HepG2 (cell line): ENCODE measurements around the gene NABP1. TPM values are rescaled to one million over a fixed set of nuclear protein-coding genes. Genes with fewer than 3 reads are reported as not detected.

Source experiments
- AKAP8 ChIP-seq: sonication (generic); formaldehyde crosslinking; IDR thresholded peaks from 2 replicates; pipeline ENCODE4 v1.5.1; 2020; ENCODE audit warnings: mild to moderate bottlenecking, missing genetic modification reagents
- ATM ChIP-seq: fragments of 450-650 bp; IDR thresholded peaks from 2 replicates; pipeline ENCODE4 v1.7.1; 2017; ENCODE audit warnings: mild to moderate bottlenecking, borderline replicate concordance
- FOXC1 ChIP-seq: sonication (generic); formaldehyde crosslinking; IDR thresholded peaks from 2 replicates; pipeline ENCODE4 v1.8.0; 2022; ENCODE audit warnings: mild to moderate bottlenecking, missing genetic modification reagents, borderline replicate concordance
- HIVEP1 ChIP-seq: sonication (generic); formaldehyde crosslinking; IDR thresholded peaks from 2 replicates; pipeline ENCODE4 v1.4.0; 2020; ENCODE audit warnings: mild to moderate bottlenecking, missing genetic modification reagents
- KLF6 ChIP-seq: IDR thresholded peaks from 2 replicates; pipeline ENCODE4 v1.8.0; 2016; ENCODE audit warnings: missing biosample characterization, missing genetic modification reagents
- SMAD1 ChIP-seq: sonication (generic); formaldehyde crosslinking; IDR thresholded peaks from 2 replicates; pipeline ENCODE4 v1.4.0; 2020; ENCODE audit warnings: missing genetic modification reagents, low read depth, mild to moderate bottlenecking, borderline replicate concordance
- SNRNP70 ChIP-seq: fragments of 200-400 bp; formaldehyde crosslinking; IDR thresholded peaks from 2 replicates; pipeline ENCODE4 v1.6.1; 2017; ENCODE audit warnings: mild to moderate bottlenecking, low read depth, low read length, moderate library complexity
- ZNF138 ChIP-seq: sonication (generic); formaldehyde crosslinking; IDR thresholded peaks from 2 replicates; pipeline ENCODE4 v1.5.0; 2020; ENCODE audit warnings: mild to moderate bottlenecking, low read depth, missing genetic modification reagents
- ZNF232 ChIP-seq: sonication (generic); formaldehyde crosslinking; IDR thresholded peaks from 2 replicates; pipeline ENCODE4 v1.4.0; 2020; ENCODE audit warnings: missing genetic modification reagents, borderline replicate concordance
- ZNF296 ChIP-seq: sonication (generic); formaldehyde crosslinking; conservative IDR thresholded peaks from 2 replicates; pipeline ENCODE4 v1.5.0; 2020; ENCODE audit warnings: mild to moderate bottlenecking, missing genetic modification reagents
- ZNF34 ChIP-seq: sonication (generic); formaldehyde crosslinking; IDR thresholded peaks from 2 replicates; pipeline ENCODE4 v1.4.0; 2020; ENCODE audit warnings: mild to moderate bottlenecking, missing genetic modification reagents, borderline replicate concordance
- ZNF549 ChIP-seq: sonication (generic); formaldehyde crosslinking; IDR thresholded peaks from 2 replicates; pipeline ENCODE4 v1.5.0; 2020; ENCODE audit warnings: missing genetic modification reagents
- ZNF660 ChIP-seq: sonication (generic); formaldehyde crosslinking; IDR thresholded peaks from 2 replicates; pipeline ENCODE4 v1.5.1; 2020; ENCODE audit warnings: mild to moderate bottlenecking, low read depth, missing genetic modification reagents, borderline replicate concordance
- ZNF747 ChIP-seq: sonication (generic); formaldehyde crosslinking; IDR thresholded peaks from 2 replicates; pipeline ENCODE4 v1.8.1; 2023; ENCODE audit warnings: missing genetic modification reagents, mild to moderate bottlenecking, borderline replicate concordance
- polyA plus RNA-seq, 8 experiments: library from polyadenylated mRNA; depleted of rRNA in 3 of 8; stranded (reverse) in 7 of 8; unstranded in 1 of 8; fragments of >200 nt; fragmentation: Illumina TruSeq in 4 of 8; extraction: Trizol in 4 of 8; gene quantifications; 2 replicates each; pipeline versions ENCODE4 v1.2.1 to v1.2.3, GENCODE V29; 2011 to 2016; ENCODE audit warnings: low read depth in 4 of 8, missing spikeins in 1 of 8, mixed read lengths in 1 of 8; ENCODE audit not compliant: insufficient read depth in 1 of 8
- total RNA-seq, 5 experiments: library from RNA; depleted of rRNA; stranded (reverse); fragments of >200 nt; fragmentation: Illumina TruSeq; extraction: Trizol; gene quantifications; 2 replicates each; pipeline ENCODE4 v1.2.3, GENCODE V29; 2016; ENCODE audit warnings: low read depth in 1 of 5
- TF ChIP-seq, protein P1 (sequence below): sonication (generic); formaldehyde crosslinking; IDR thresholded peaks from 2 replicates; pipeline ENCODE4 v1.9.0; 2021; ENCODE audit warnings: missing genetic modification reagents, borderline replicate concordance
- TF ChIP-seq, protein P2 (sequence below): IDR thresholded peaks from 2 replicates; pipeline ENCODE4 v1.6.1; 2016; ENCODE audit warnings: missing compliant biosample characterization, missing genetic modification reagents, borderline replicate concordance
- TF ChIP-seq, protein P3 (sequence below): sonication (generic); formaldehyde crosslinking; IDR thresholded peaks from 2 replicates; pipeline ENCODE4 v1.5.0; 2020; ENCODE audit warnings: missing genetic modification reagents
- TF ChIP-seq, protein P4 (sequence below): sonication (generic); formaldehyde crosslinking; IDR thresholded peaks from 2 replicates; pipeline ENCODE4 v1.4.0; 2020; ENCODE audit warnings: low read depth, mild to moderate bottlenecking, missing genetic modification reagents

Gene NABP1
- total and polyA plus RNA-seq, 2 of the 13 experiments (the other 11 are each of a cell fraction or from before 2014, with no cell fraction given): 14.9 to 19.8 TPM

DNA sequence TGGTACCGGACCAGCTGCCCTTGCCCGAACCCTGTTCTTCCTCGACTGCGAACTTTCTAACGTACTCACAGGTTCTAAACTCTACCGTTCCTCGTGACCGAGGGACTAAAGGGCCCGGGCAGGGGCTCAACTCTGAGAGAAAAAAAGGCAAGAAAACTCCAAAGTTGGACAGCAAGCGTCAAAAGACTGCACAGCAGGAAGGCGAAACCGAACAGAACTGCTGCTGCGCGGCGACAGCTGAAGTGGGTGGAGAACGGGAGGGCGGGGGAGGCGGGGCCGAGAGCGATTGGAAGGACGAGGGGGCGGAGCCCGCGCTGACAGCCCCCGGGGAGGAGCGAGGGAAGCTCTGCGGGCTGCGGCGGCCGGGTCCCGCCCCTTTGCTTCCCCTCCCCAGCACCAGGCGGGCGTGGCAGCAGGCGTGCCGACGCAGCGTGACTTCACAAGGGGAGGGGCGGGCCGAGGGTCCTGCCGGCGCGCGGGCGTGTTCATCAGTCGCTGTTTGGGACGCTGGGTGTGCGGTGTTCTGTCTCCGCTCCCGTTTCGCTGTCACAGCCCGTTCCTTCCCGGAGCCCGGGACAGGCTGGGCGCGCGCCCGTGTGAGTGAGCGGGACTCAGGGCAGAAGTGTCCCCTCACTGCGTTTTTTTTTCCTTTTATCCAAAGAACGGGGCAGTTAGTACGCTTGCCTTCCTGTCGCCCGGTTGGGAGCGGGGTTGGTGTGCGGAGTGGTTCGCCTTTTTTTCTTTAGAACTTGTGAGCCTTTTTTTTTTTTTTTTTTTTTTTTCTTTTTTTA is at the start of gene NABP1 (continued):
- TF ChIP-seq, protein P1, sequence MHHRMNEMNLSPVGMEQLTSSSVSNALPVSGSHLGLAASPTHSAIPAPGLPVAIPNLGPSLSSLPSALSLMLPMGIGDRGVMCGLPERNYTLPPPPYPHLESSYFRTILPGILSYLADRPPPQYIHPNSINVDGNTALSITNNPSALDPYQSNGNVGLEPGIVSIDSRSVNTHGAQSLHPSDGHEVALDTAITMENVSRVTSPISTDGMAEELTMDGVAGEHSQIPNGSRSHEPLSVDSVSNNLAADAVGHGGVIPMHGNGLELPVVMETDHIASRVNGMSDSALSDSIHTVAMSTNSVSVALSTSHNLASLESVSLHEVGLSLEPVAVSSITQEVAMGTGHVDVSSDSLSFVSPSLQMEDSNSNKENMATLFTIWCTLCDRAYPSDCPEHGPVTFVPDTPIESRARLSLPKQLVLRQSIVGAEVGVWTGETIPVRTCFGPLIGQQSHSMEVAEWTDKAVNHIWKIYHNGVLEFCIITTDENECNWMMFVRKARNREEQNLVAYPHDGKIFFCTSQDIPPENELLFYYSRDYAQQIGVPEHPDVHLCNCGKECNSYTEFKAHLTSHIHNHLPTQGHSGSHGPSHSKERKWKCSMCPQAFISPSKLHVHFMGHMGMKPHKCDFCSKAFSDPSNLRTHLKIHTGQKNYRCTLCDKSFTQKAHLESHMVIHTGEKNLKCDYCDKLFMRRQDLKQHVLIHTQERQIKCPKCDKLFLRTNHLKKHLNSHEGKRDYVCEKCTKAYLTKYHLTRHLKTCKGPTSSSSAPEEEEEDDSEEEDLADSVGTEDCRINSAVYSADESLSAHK (CRISPR knock-in tag): no peak
- peak; percentile 88; the same call in 1 of the 2 replicates for TF ChIP-seq ZNF34 (CRISPR knock-in tag)
- TF ChIP-seq HIVEP1 (CRISPR knock-in tag): 0 out of 2 replicates have a peak, but pooled peaks have one; percentile 10
- TF ChIP-seq, protein P2, sequence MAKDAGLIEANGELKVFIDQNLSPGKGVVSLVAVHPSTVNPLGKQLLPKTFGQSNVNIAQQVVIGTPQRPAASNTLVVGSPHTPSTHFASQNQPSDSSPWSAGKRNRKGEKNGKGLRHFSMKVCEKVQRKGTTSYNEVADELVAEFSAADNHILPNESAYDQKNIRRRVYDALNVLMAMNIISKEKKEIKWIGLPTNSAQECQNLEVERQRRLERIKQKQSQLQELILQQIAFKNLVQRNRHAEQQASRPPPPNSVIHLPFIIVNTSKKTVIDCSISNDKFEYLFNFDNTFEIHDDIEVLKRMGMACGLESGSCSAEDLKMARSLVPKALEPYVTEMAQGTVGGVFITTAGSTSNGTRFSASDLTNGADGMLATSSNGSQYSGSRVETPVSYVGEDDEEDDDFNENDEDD (CRISPR knock-in tag): peak; percentile 83; the same call in 1 of the 2 replicates
- no peak for TF ChIP-seq ZNF296 (CRISPR knock-in tag)
- no peak for TF ChIP-seq ATM
- TF ChIP-seq, protein P3, sequence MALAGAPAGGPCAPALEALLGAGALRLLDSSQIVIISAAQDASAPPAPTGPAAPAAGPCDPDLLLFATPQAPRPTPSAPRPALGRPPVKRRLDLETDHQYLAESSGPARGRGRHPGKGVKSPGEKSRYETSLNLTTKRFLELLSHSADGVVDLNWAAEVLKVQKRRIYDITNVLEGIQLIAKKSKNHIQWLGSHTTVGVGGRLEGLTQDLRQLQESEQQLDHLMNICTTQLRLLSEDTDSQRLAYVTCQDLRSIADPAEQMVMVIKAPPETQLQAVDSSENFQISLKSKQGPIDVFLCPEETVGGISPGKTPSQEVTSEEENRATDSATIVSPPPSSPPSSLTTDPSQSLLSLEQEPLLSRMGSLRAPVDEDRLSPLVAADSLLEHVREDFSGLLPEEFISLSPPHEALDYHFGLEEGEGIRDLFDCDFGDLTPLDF (CRISPR knock-in tag): no peak; the same call in 1 of the 2 replicates
- TF ChIP-seq, protein P4, sequence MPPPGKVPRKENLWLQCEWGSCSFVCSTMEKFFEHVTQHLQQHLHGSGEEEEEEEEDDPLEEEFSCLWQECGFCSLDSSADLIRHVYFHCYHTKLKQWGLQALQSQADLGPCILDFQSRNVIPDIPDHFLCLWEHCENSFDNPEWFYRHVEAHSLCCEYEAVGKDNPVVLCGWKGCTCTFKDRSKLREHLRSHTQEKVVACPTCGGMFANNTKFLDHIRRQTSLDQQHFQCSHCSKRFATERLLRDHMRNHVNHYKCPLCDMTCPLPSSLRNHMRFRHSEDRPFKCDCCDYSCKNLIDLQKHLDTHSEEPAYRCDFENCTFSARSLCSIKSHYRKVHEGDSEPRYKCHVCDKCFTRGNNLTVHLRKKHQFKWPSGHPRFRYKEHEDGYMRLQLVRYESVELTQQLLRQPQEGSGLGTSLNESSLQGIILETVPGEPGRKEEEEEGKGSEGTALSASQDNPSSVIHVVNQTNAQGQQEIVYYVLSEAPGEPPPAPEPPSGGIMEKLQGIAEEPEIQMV (CRISPR knock-in tag): peak; percentile 32; the same call in 1 of the 2 replicates
- TF ChIP-seq ZNF549 (CRISPR knock-in tag): no peak; the same call in 1 of the 2 replicates
- TF ChIP-seq FOXC1 (CRISPR knock-in tag): peak; percentile 91; the same call in 1 of the 2 replicates
- peak; percentile 94 for TF ChIP-seq ZNF138 (CRISPR knock-in tag)
- TF ChIP-seq KLF6 (CRISPR knock-in tag): peak; percentile 97
- TF ChIP-seq AKAP8 (CRISPR knock-in tag): peak; percentile 42; the same call in 1 of the 2 replicates
- TF ChIP-seq ZNF747: peak; percentile 82; the same call in 1 of the 2 replicates
- TF ChIP-seq SNRNP70: no peak
- TF ChIP-seq ZNF232 (CRISPR knock-in tag): peak; percentile 91
- no peak for TF ChIP-seq ZNF660 (CRISPR knock-in tag)
- peak; percentile 91; the same call in 1 of the 2 replicates for TF ChIP-seq SMAD1 (CRISPR knock-in tag)
